Panc1 (cell line): ENCODE results near the gene ENTREP3.

Source experiments
- CTCF ChIP-seq: fragments of 450-650 bp; IDR thresholded peaks from 2 replicates; pipeline ENCODE4 v1.5.1; 2017; ENCODE audit warnings: mild to moderate bottlenecking
- REST ChIP-seq, 2 experiments: IDR thresholded peaks; 2 replicates each; pipeline ENCODE4 v1.6.1; 2011 to 2012; ENCODE audit warnings: low read depth in 2 of 2, control low read depth in 1 of 2, low read length in 1 of 2, mild to moderate bottlenecking in 1 of 2, moderate library complexity in 1 of 2; ENCODE audit not compliant: insufficient read depth in 1 of 2

GRCh38 chr1:155202731-155203515 lies 52.4 kb downstream of the ENTREP3 start:
- TF ChIP-seq CTCF (no peak), REST (IDR thresholded peaks at IDR 0.05; ENCODE audit: insufficient read depth in 1 of 2, low read depth in 2 of 2, low read length in 1 of 2) (no peak)
